Ishikawa (cell line): ENCODE results near the gene SMIM22.

ENCODE experiments used
- CREB1 ChIP-seq: IDR thresholded peaks from 2 replicates; pipeline ENCODE4 v1.6.1; 2012; ENCODE audit warnings: low read depth
- EP300 ChIP-seq: IDR thresholded peaks from 2 replicates; pipeline ENCODE4 v1.6.1; 2012; ENCODE audit warnings: borderline replicate concordance
- RAD21 ChIP-seq: IDR thresholded peaks from 2 replicates; pipeline ENCODE4 v1.6.1; 2012; ENCODE audit warnings: low read depth

DNA sequence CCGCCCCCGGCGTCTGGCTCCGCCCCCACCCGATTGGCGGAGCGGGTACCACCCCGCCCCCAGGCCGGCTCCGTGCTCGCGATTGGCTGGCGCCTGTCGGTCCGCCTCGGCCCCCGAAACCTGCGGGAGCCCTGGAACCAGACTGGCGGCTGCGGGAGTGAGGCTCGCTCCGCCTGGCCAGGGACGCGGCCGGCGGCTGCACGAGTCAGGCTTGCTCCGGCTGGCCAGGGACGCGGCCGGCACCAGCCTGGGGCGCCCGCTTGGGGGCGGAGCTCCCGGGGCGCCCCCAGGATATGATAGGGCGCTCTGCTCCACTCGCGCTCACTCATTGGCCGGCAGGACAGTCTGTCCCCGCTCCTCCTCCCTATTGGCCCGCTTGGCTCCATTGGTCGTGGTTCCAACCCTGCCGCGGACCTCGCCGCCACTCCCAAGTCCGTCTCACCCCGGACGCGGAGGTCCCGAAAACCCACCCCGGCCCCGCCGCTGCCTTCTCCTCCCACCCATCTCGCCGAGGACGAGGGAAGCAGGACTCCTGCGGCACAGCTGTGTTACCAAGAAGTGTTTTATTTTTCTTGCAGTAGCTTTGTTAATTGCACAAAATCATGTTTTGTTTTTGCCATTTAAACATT lies 7.6 kb downstream of the SMIM22 start:
- TF ChIP-seq RAD21 (no peak), CREB1 (no peak), EP300 (no peak)
